Subcutaneous abdominal adipose tissue (tissue), 5 donors: Measurements from ENCODE around the gene BACE2.

Experiments
- H3K27ac ChIP-seq: one replicate; pipeline ENCODE4 v1.7.0; 2013; ENCODE audit warnings: low read depth, mild to moderate bottlenecking, inconsistent platforms, low read length, moderate library complexity
- H3K27me3 ChIP-seq, 5 donors: one replicate each; pipeline ENCODE4 v1.7.0; 2013; ENCODE audit warnings: low read length in 5 of 5, inconsistent platforms in 1 of 5; ENCODE audit not compliant: control insufficient read depth in 5 of 5, insufficient read depth in 4 of 5
- H3K36me3 ChIP-seq, 5 donors: one replicate each; pipeline ENCODE4 v1.7.0; 2013; ENCODE audit warnings: low read length in 5 of 5; ENCODE audit not compliant: control insufficient read depth in 5 of 5, insufficient read depth in 5 of 5
- H3K4me1 ChIP-seq, 5 donors: one replicate each; pipeline ENCODE4 v1.7.0; 2013; ENCODE audit warnings: low read length in 5 of 5, mild to moderate bottlenecking in 3 of 5, moderate library complexity in 1 of 5; ENCODE audit not compliant: control insufficient read depth in 5 of 5, insufficient read depth in 5 of 5
- H3K4me3 ChIP-seq, 5 donors: one replicate each; pipeline ENCODE4 v1.7.0; 2013; ENCODE audit warnings: low read length in 5 of 5, low read depth in 1 of 5
- H3K9ac ChIP-seq, 5 donors: one replicate each; pipeline ENCODE4 v1.7.0; 2013; ENCODE audit warnings: low read length in 5 of 5, mild to moderate bottlenecking in 4 of 5, moderate library complexity in 3 of 5
- H3K9me3 ChIP-seq, 5 donors: one replicate each; pipeline ENCODE4 v1.7.0; 2013; ENCODE audit warnings: low read length in 5 of 5; ENCODE audit not compliant: control insufficient read depth in 5 of 5
- donor health status: healthy.
- donor health status: healthy.
- donor health status: healthy.
- donor health status: healthy.
- donor health status: healthy.

Gene BACE2

DNA sequence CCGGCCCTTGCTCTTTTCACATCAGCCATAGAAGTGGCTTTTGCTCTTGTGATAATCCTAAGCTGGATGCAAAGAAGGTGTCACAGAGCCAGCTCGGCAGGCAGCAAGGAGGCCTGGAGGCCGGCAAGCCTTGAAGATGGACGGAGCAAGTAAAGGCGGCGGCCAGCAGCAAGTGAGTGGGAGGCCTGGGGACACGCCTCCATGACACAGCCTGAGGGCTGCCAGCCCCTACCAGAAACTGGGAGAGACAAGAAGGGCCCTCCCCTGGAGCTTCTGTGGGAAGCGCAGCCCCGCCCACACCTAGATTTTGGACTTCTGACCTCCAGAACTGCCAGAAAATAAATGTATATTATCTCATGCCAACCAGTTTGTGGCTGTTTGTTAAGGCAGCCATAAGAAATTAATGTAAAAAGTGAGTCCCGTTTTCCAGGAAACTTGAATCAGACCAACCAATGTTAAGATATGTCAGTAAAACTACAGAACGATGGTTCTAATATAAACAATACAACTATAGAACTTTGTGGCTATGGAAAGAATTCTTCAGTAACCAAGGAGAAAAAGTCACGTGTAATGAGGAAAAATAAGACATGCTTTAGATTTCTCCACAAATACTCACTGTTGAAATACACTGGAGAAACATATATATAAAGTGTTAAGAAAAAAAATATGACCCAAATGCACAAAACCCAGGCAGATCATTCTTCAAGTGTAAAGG lies 49.9 kb downstream of the BACE2 start:
- H3K9me3 ChIP-seq, result no peaks in the 10 kb centered on the region
- H3K27ac ChIP-seq, result no peak overlapping the region
- peaks cover 0 to 7% (median 3%) of the 10 kb centered on the region in 5 donors for H3K4me1 ChIP-seq
- no peaks in the 10 kb centered on the region for H3K36me3 ChIP-seq
- H3K9ac ChIP-seq, result no peak overlapping the region
- no peak overlapping the region for H3K4me3 ChIP-seq
- H3K27me3 ChIP-seq, result no peaks in the 10 kb centered on the region

- Histone ChIP-seq H3K27me3 (no peaks in the 10 kb centered on the region), H3K9ac (no peak overlapping the region), H3K9me3 (no peaks in the 10 kb centered on the region)
These were observed 51.7 kb downstream of the BACE2 start for GRCh38 chr21:41219498-41220207.

DNA sequence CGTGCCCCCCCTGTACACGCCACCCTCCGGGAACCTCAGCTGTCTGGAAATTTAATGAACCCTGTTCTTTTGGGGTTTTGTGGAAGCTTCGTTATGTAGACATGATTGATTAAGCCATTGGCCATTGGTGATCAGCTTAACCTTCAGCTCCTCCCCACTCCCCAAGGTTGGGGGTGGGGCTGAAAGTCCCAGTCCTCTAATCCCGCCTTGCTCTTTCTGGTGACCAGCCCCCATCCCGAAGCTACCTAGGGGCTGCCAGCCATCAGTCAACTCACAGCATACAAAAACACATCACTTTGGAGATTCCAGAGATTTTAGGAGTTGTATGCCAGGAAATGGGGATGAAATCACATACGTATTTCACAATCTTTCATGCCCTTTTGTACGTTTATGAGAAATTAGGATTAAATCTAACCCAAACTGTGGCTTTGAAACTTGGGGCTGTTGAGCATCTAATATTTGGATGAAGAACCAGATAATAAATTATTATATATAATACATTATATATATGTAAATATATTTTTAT lies 52.3 kb downstream of the BACE2 start:
- Histone ChIP-seq H3K27me3 (no peaks in the 10 kb centered on the region), H3K36me3 (no peaks in the 10 kb centered on the region), H3K9me3 (no peaks in the 10 kb centered on the region), H3K4me1 (peaks cover 0 to 4% (median 0%) of the 10 kb centered on the region in 5 donors), H3K27ac (no peak overlapping the region), H3K9ac (no peak overlapping the region), H3K4me3 (no peak overlapping the region)

More at GRCh38 chr21:41219498-41220207, 51.7 kb downstream of the BACE2 start:
- Histone ChIP-seq H3K36me3 (no peaks in the 10 kb centered on the region), H3K4me1 (peaks cover 0 to 7% (median 3%) of the 10 kb centered on the region in 5 donors), H3K4me3 (no peak overlapping the region), H3K27ac (no peak overlapping the region)

DNA sequence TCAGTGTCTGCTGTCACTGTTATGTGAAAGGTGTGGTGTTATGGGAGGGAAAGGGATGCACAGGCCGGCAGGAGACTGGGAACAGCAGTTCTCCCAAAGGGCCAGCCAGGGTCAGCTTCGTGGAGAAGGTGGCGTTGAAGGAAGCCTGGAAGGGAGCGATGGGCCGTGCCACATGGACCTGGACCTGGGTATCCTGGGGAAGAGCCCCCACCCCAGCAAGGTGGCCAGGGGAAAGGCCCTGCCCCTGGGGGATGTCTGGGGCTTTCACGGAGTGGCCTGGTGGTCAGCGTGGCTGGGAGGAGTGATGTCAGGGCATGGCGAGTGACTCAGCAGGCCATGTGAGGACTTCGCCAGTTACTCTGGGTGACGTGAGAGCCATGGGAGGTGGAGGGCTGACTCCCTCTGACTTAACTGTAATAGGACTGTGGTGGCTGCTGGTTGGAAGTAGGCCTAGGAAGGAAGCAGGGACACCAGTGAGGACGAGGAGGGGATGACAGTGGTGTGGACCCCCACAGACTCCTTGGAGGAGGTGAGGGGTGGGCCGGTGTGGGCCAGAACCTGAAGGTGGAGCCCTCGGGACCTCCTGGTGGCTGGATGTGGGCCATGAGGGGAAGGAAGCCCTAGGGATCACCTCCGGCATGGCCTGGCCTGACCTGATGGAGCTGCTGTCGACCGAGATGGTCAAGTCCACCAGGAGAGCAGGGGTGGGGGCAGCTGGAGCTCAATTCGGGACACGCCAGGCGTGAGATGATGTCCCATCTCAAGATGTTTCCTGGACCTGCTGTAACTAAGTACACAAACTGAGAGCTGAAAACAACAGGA lies 54.5 kb downstream of the BACE2 start:
- Histone ChIP-seq H3K4me3 (no peak overlapping the region), H3K36me3 (peaks cover 0 to 14% (median 6%) of the 10 kb centered on the region in 5 donors), H3K27ac (no peak overlapping the region), H3K4me1 (peaks cover 0 to 2% (median 0%) of the 10 kb centered on the region in 5 donors), H3K9ac (no peak overlapping the region), H3K27me3 (no peaks in the 10 kb centered on the region), H3K9me3 (no peaks in the 10 kb centered on the region)

DNA sequence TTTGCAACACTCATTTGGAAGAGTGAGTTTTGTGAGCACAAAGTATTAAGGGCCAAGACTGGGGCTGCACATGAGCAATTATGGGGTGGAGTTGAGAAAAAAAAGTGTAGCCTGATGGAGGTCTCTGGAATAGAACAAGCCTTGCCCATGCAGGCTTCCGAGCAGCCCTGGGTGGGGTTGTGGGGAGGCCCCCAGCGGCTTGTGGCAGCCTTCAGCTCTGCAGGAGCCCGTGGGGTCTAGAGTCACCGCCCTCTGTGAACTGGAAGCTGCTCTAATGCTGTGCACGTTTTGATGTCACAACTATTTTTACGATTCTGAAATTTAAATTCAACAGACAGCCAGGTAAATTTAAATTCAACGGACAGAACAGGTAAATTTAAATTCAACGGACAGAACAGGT lies 58.9 kb downstream of the BACE2 start:
- Histone ChIP-seq H3K27me3 (no peaks in the 10 kb centered on the region), H3K4me3 (no peak overlapping the region), H3K4me1 (no peaks in the 10 kb centered on the region), H3K27ac (no peak overlapping the region), H3K9ac (no peak overlapping the region), H3K9me3 (no peaks in the 10 kb centered on the region), H3K36me3 (peaks cover 0 to 32% (median 23%) of the 10 kb centered on the region in 5 donors)

DNA sequence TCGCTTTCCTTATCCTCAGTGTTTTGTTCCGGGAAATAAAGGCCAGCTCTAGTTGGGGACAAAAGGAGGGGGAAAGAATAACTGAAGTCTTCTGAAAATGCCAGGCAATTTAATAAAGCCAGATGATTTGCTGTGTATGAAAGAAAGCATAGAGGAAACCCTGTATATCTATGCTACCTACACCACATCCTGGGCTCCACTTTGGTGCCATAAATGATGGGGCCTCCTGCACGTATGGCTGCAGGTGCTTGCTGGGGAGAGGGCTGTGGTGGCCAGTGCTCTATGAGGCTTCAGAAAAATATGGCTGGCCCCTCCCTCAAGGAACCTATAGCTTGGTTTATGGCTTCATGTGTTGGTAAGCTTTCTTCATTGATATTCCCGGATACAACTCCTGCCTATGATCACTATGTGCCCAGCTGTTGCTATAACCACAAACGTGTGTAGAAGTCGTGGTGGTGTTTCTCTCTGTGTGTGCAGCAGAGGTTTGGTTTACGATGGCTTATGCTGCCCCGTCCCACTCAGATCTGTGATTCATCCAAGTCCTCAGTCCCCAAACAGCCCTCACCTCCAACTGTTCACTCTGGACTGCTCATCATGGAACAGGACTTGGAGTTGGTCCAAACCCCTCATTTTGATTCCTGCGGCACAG lies 59.5 kb downstream of the BACE2 start:
- Histone ChIP-seq H3K36me3 (peaks cover 0 to 34% (median 24%) of the 10 kb centered on the region in 5 donors), H3K9me3 (no peaks in the 10 kb centered on the region), H3K27ac (no peak overlapping the region), H3K27me3 (no peaks in the 10 kb centered on the region), H3K9ac (no peak overlapping the region), H3K4me3 (no peak overlapping the region), H3K4me1 (no peaks in the 10 kb centered on the region)

GRCh38 chr21:41228006-41228370 lies 60.0 kb downstream of the BACE2 start:
- Histone ChIP-seq H3K36me3 (peaks cover 0 to 34% (median 24%) of the 10 kb centered on the region in 5 donors), H3K9ac (no peak overlapping the region), H3K4me3 (no peak overlapping the region), H3K27ac (no peak overlapping the region), H3K9me3 (no peaks in the 10 kb centered on the region), H3K4me1 (no peaks in the 10 kb centered on the region), H3K27me3 (no peaks in the 10 kb centered on the region)

DNA sequence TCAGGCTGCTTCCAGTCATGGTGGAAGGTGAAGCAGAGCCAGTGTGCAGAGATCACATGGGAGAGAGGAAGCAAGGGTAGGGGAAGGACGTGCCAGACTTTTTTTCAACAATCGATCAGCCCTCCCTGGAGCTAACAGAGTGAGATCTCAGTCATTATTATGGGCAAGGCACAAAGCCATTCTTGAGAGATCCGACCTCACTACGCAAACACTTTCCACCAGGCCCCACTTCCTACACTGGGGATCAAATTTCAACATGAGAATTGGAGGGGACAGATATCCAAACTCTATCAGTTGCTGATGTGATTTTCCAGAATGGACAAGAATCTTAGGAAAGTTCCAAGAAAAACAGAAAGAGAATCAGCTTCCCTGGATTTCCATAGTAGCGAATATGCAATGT lies 60.5 kb downstream of the BACE2 start:
- no peak overlapping the region for H3K9ac ChIP-seq
- H3K27me3 ChIP-seq, result no peaks in the 10 kb centered on the region
- no peak overlapping the region for H3K4me3 ChIP-seq
- no peaks in the 10 kb centered on the region for H3K9me3 ChIP-seq
- H3K36me3 ChIP-seq, result peaks cover 0 to 34% (median 24%) of the 10 kb centered on the region in 5 donors
- H3K4me1 ChIP-seq, result no peaks in the 10 kb centered on the region
- H3K27ac ChIP-seq, result no peak overlapping the region

GRCh38 chr21:41228958-41229357 lies 61.0 kb downstream of the BACE2 start:
- no peaks in the 10 kb centered on the region for H3K27me3 ChIP-seq
- peaks cover 0 to 34% (median 24%) of the 10 kb centered on the region in 5 donors for H3K36me3 ChIP-seq
- no peak overlapping the region for H3K27ac ChIP-seq
- no peak overlapping the region for H3K9ac ChIP-seq
- H3K4me3 ChIP-seq, result no peak overlapping the region
- H3K4me1 ChIP-seq, result no peaks in the 10 kb centered on the region
- no peaks in the 10 kb centered on the region for H3K9me3 ChIP-seq
